CD8-positive, alpha-beta memory T cell (primary cell): ENCODE data around the gene HIGD1B. TPM values are rescaled to one million over a fixed set of nuclear protein-coding genes. Genes with fewer than 3 reads are reported as not detected.
"Not testable (repeated sequence)": the region's sequence is repeated elsewhere in the genome, so short reads cannot be mapped to it uniquely, and the experiment has no call there.

Experiments
- CTCF ChIA-PET: fragments of 350-600 bp; sonication (Branson Sonifier 250); formaldehyde crosslinking; loops from one replicate; lab custom pipeline; 2021; ENCODE audit warnings: antibody characterized with exemption; lab: Charles Lee
- POLR2A ChIA-PET: fragments of 350-600 bp; sonication (Branson Sonifier 250); formaldehyde crosslinking; loops from one replicate; lab custom pipeline; 2021; ENCODE audit warnings: antibody characterized with exemption; lab: Charles Lee
- DNase-seq, 5 donors: peaks; one replicate each; pipeline versions ENCODE4 v3.0.0 to v3.0.0-alpha.2; 2020 to 2022; ENCODE audit warnings: mixed read lengths in 1 of 5
- H3K27ac ChIP-seq: one replicate; pipeline ENCODE4 v1.7.0; 2013; ENCODE audit warnings: low read depth, mild to moderate bottlenecking, low read length, moderate library complexity
- H3K27me3 ChIP-seq: 2 replicates; pipeline ENCODE4 v1.7.0; 2013; ENCODE audit warnings: low read length, mild to moderate bottlenecking; ENCODE audit not compliant: insufficient read depth, poor library complexity, severe bottlenecking
- H3K36me3 ChIP-seq: 2 replicates; pipeline ENCODE4 v1.7.0; 2013; ENCODE audit warnings: mild to moderate bottlenecking, low read length, moderate library complexity; ENCODE audit not compliant: insufficient read depth
- H3K4me1 ChIP-seq: 2 replicates; pipeline ENCODE4 v1.7.0; 2013; ENCODE audit warnings: mild to moderate bottlenecking, low read length, moderate library complexity; ENCODE audit not compliant: insufficient read depth
- H3K4me3 ChIP-seq: 2 replicates; pipeline ENCODE4 v1.7.0; 2013; ENCODE audit warnings: mild to moderate bottlenecking, low read length
- H3K9me3 ChIP-seq: 2 replicates; pipeline ENCODE4 v1.7.0; 2013; ENCODE audit warnings: mild to moderate bottlenecking, low read length
- H3K27ac Mint-ChIP-seq, 8 donors: one replicate each; pipeline ENCODE4 v1.8.0; 2020 to 2021; ENCODE audit warnings: mixed read lengths in 8 of 8, mild to moderate bottlenecking in 6 of 8, inconsistent platforms in 3 of 8, moderate library complexity in 3 of 8
- H3K27me3 Mint-ChIP-seq, 2 donors: one replicate each; pipeline ENCODE4 v1.8.0; 2020 to 2021; ENCODE audit warnings: mixed read lengths in 2 of 2, mild to moderate bottlenecking in 1 of 2, moderate library complexity in 1 of 2
- H3K36me3 Mint-ChIP-seq, 3 donors: one replicate each; pipeline ENCODE4 v1.8.0; 2020 to 2021; ENCODE audit warnings: mixed read lengths in 3 of 3, inconsistent platforms in 1 of 3, mild to moderate bottlenecking in 1 of 3
- H3K4me1 Mint-ChIP-seq, 3 donors: one replicate each; pipeline ENCODE4 v1.8.0; 2020 to 2021; ENCODE audit warnings: mixed read lengths in 3 of 3, inconsistent platforms in 1 of 3, mild to moderate bottlenecking in 1 of 3
- H3K4me3 Mint-ChIP-seq, 7 donors: one replicate each; pipeline ENCODE4 v1.8.0; 2020 to 2021; ENCODE audit warnings: mixed read lengths in 7 of 7, mild to moderate bottlenecking in 6 of 7, moderate library complexity in 4 of 7, inconsistent platforms in 2 of 7
- H3K9me3 Mint-ChIP-seq, 5 donors: one replicate each; pipeline ENCODE4 v1.8.0; 2020 to 2022; ENCODE audit warnings: mixed read lengths in 5 of 5, mild to moderate bottlenecking in 3 of 5, moderate library complexity in 2 of 5, inconsistent platforms in 1 of 5
- polyA plus RNA-seq: library from polyadenylated mRNA; unstranded; fragments of 300-500 nt; fragmentation: Illumina TruSeq; gene quantifications from one replicate; pipeline ENCODE4 v1.2.3, GENCODE V29; 2021
- total RNA-seq, 2 experiments: library from RNA; stranded (reverse); gene quantifications; one replicate each; pipeline ENCODE4 v1.2.3, GENCODE V29; 2021

HIGD1B gene
- total RNA-seq (not detected), polyA plus RNA-seq (0.56 TPM)

- H3K36me3 ChIP-seq = peaks cover 12% of the 10 kb centered on the region
- no peaks in the 10 kb centered on the region for H3K9me3 ChIP-seq
- CTCF ChIA-PET = no interaction called here
- H3K36me3 Mint-ChIP-seq = peaks cover 0 to 27% (median 13%) of the 10 kb centered on the region in 3 donors
- H3K27me3 Mint-ChIP-seq = peaks cover 0 to 1% of the 10 kb centered on the region in 2 donors
- POLR2A ChIA-PET = no interaction called here
- H3K4me1 ChIP-seq = no peaks in the 10 kb centered on the region
- DNase-seq = no peak
- H3K4me3 ChIP-seq = no peak within 1 kb of the TSS
- H3K9me3 Mint-ChIP-seq = no peaks in the 10 kb centered on the region
- no peaks in the 10 kb centered on the region for H3K27me3 ChIP-seq
- H3K4me3 Mint-ChIP-seq = no peak within 1 kb of the TSS
- H3K27ac ChIP-seq = no peak within 1 kb of the TSS
- no peaks in the 10 kb centered on the region for H3K4me1 Mint-ChIP-seq
- peak within 1 kb of the TSS in 4 of 8 donors; percentile 34 to 89 (median 42) for H3K27ac Mint-ChIP-seq
Measured at GRCh38 chr17:44847586-44847985, at the start of gene HIGD1B. Gene HIGD1B (plus strand): TSS chr17:44847883. CDS start chr17:44848153, 270 bp downstream.

GRCh38 chr17:44798356-44798755 is 49.3 kb upstream of the HIGD1B start:
- no peak overlapping the region for H3K4me3 ChIP-seq
- no peaks in the 10 kb centered on the region for H3K36me3 ChIP-seq
- no peaks in the 10 kb centered on the region for H3K9me3 ChIP-seq
- CTCF ChIA-PET = interaction anchor here (0.8 to 1.6 kb wide), 2 partner anchors 15 to 22 kb away, joined by 3 to 5 read pairs; no protein-coding TSS in a partner anchor
- no peaks in the 10 kb centered on the region for H3K27me3 ChIP-seq
- peaks cover 2 to 17% of the 10 kb centered on the region in 2 donors for H3K27me3 Mint-ChIP-seq
- H3K9me3 Mint-ChIP-seq = no peaks in the 10 kb centered on the region
- no peak overlapping the region for H3K27ac ChIP-seq
- H3K4me1 ChIP-seq = no peaks in the 10 kb centered on the region
- no peak overlapping the region for H3K27ac Mint-ChIP-seq
- H3K36me3 Mint-ChIP-seq = no peaks in the 10 kb centered on the region
- no peaks in the 10 kb centered on the region for H3K4me1 Mint-ChIP-seq
- POLR2A ChIA-PET = no interaction called here
- H3K4me3 Mint-ChIP-seq = no peak overlapping the region
- DNase-seq = no peak

- H3K27ac ChIP-seq = no peak overlapping the region
- DNase-seq = no peak
- H3K4me3 ChIP-seq = no peak overlapping the region
- H3K36me3 ChIP-seq = no peaks in the 10 kb centered on the region
- Mint-ChIP-seq H3K4me3 (no peak overlapping the region), H3K27me3 (peaks cover 5 to 15% of the 10 kb centered on the region in 2 donors), H3K9me3 (no peaks in the 10 kb centered on the region), H3K4me1 (no peaks in the 10 kb centered on the region), H3K27ac (no peak overlapping the region), H3K36me3 (no peaks in the 10 kb centered on the region)
- ChIA-PET CTCF (no interaction called here), POLR2A (no interaction called here)
- no peaks in the 10 kb centered on the region for H3K27me3 ChIP-seq
- H3K9me3 ChIP-seq = no peaks in the 10 kb centered on the region
- no peaks in the 10 kb centered on the region for H3K4me1 ChIP-seq
Measured at GRCh38 chr17:44801880-44802279, 45.8 kb upstream of the HIGD1B start.

GRCh38 chr17:44804302-44805089 is 43.2 kb upstream of the HIGD1B start:
- Histone ChIP-seq H3K27ac (no peak overlapping the region), H3K27me3 (no peaks in the 10 kb centered on the region), H3K4me1 (no peaks in the 10 kb centered on the region), H3K4me3 (no peak overlapping the region), H3K36me3 (no peaks in the 10 kb centered on the region), H3K9me3 (no peaks in the 10 kb centered on the region)
- Mint-ChIP-seq H3K36me3 (no peaks in the 10 kb centered on the region), H3K4me1 (no peaks in the 10 kb centered on the region), H3K27me3 (peaks cover 4 to 17% of the 10 kb centered on the region in 2 donors), H3K9me3 (no peaks in the 10 kb centered on the region), H3K27ac (peak overlapping the region in 1 of 8 donors; percentile 72), H3K4me3 (no peak overlapping the region)
- no peak for DNase-seq
- POLR2A ChIA-PET = no interaction called here
- CTCF ChIA-PET = no interaction called here

GRCh38 chr17:44807093-44807816 is 40.4 kb upstream of the HIGD1B start:
- no peaks in the 10 kb centered on the region for H3K9me3 Mint-ChIP-seq
- ChIA-PET POLR2A (interaction anchor here (0.6 kb wide), 1 partner anchor 405 kb away, joined by 3 read pairs; no protein-coding TSS in a partner anchor), CTCF (no interaction called here)
- Histone ChIP-seq H3K4me3 (no peak overlapping the region), H3K27me3 (no peaks in the 10 kb centered on the region), H3K27ac (no peak overlapping the region), H3K9me3 (no peaks in the 10 kb centered on the region), H3K4me1 (no peaks in the 10 kb centered on the region), H3K36me3 (no peaks in the 10 kb centered on the region)
- no peak for DNase-seq
- H3K4me1 Mint-ChIP-seq = no peaks in the 10 kb centered on the region
- H3K36me3 Mint-ChIP-seq = no peaks in the 10 kb centered on the region
- H3K4me3 Mint-ChIP-seq = no peak overlapping the region
- peaks cover 4 to 17% of the 10 kb centered on the region in 2 donors for H3K27me3 Mint-ChIP-seq
- no peak overlapping the region for H3K27ac Mint-ChIP-seq

DNA sequence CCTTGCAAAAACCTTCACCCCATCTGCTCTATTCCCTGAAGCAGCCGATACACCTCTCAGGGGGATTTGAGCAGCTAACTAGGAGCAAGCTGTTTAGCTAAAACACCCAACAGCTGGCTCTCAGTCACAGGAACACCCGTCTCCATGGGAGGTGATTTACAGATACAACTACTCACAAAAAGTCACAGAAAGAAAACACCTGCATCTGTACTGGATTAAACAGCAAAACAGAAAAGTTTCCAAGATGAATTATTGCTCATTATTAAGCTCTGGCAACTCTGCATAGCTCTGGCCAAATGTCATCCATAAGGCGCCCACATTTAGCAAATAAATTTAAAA is 39.9 kb upstream of the HIGD1B start:
- Mint-ChIP-seq H3K27ac (no peak overlapping the region), H3K4me1 (no peaks in the 10 kb centered on the region), H3K9me3 (no peaks in the 10 kb centered on the region), H3K27me3 (peaks cover 4 to 19% of the 10 kb centered on the region in 2 donors), H3K36me3 (no peaks in the 10 kb centered on the region), H3K4me3 (no peak overlapping the region)
- H3K9me3 ChIP-seq = no peaks in the 10 kb centered on the region
- no peaks in the 10 kb centered on the region for H3K4me1 ChIP-seq
- no peak overlapping the region for H3K27ac ChIP-seq
- ChIA-PET POLR2A (interaction anchor here (0.6 kb wide), 1 partner anchor 406 kb away, joined by 3 read pairs; no protein-coding TSS in a partner anchor), CTCF (no interaction called here)
- no peaks in the 10 kb centered on the region for H3K36me3 ChIP-seq
- no peak for DNase-seq
- no peak overlapping the region for H3K4me3 ChIP-seq
- no peaks in the 10 kb centered on the region for H3K27me3 ChIP-seq

- H3K9me3 ChIP-seq = no peaks in the 10 kb centered on the region
- Mint-ChIP-seq H3K4me1 (no peaks in the 10 kb centered on the region), H3K27me3 (peaks cover 4 to 22% of the 10 kb centered on the region in 2 donors), H3K4me3 (no peak overlapping the region), H3K9me3 (no peaks in the 10 kb centered on the region), H3K36me3 (no peaks in the 10 kb centered on the region), H3K27ac (no peak overlapping the region)
- POLR2A ChIA-PET = no interaction called here
- CTCF ChIA-PET = no interaction called here
- H3K27ac ChIP-seq = no peak overlapping the region
- H3K36me3 ChIP-seq = no peaks in the 10 kb centered on the region
- DNase-seq = no peak
- H3K4me3 ChIP-seq = no peak overlapping the region
- H3K4me1 ChIP-seq = no peaks in the 10 kb centered on the region
- no peaks in the 10 kb centered on the region for H3K27me3 ChIP-seq
Measured at GRCh38 chr17:44808156-44808555, 39.5 kb upstream of the HIGD1B start.

GRCh38 chr17:44808656-44809388 is 38.9 kb upstream of the HIGD1B start:
- H3K9me3 ChIP-seq, H3K27me3 ChIP-seq, H3K4me3 Mint-ChIP-seq, H3K27ac Mint-ChIP-seq, H3K4me1 ChIP-seq, POLR2A ChIA-PET, CTCF ChIA-PET, H3K9me3 Mint-ChIP-seq, H3K4me3 ChIP-seq, H3K27ac ChIP-seq, DNase-seq, H3K36me3 Mint-ChIP-seq, H3K36me3 ChIP-seq, H3K4me1 Mint-ChIP-seq: not testable (repeated sequence)
- peaks cover 6 to 23% of the 10 kb centered on the region in 2 donors for H3K27me3 Mint-ChIP-seq
